OCI-LY1 (cell line): ENCODE measurements around the gene MARVELD2.

Source experiments
- EZH2 ChIP-seq: fragments of 200-600 bp; sonication (generic), shearing (Covaris generic); IDR thresholded peaks from 2 replicates; pipeline ENCODE4 v1.8.0; 2017; ENCODE audit warnings: borderline replicate concordance, mixed run types, mild to moderate bottlenecking, antibody characterized with exemption, low read length, moderate library complexity, mixed read lengths
- TF ChIP-seq, protein P1 (sequence below): fragments of 200-600 bp; sonication (generic), shearing (Covaris generic); IDR thresholded peaks from 2 replicates; pipeline ENCODE4 v1.5.1; 2017; ENCODE audit warnings: mild to moderate bottlenecking, antibody characterized with exemption, low read length, moderate library complexity, mixed read lengths

GRCh38 chr5:69467442-69468225, 52.7 kb downstream of the MARVELD2 start:
- TF ChIP-seq, protein P1, sequence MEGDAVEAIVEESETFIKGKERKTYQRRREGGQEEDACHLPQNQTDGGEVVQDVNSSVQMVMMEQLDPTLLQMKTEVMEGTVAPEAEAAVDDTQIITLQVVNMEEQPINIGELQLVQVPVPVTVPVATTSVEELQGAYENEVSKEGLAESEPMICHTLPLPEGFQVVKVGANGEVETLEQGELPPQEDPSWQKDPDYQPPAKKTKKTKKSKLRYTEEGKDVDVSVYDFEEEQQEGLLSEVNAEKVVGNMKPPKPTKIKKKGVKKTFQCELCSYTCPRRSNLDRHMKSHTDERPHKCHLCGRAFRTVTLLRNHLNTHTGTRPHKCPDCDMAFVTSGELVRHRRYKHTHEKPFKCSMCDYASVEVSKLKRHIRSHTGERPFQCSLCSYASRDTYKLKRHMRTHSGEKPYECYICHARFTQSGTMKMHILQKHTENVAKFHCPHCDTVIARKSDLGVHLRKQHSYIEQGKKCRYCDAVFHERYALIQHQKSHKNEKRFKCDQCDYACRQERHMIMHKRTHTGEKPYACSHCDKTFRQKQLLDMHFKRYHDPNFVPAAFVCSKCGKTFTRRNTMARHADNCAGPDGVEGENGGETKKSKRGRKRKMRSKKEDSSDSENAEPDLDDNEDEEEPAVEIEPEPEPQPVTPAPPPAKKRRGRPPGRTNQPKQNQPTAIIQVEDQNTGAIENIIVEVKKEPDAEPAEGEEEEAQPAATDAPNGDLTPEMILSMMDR = no peak
- no peak for TF ChIP-seq EZH2
